Measurements from ENCODE around the gene HOXD9.

The HOXD9 gene

GRCh38 chr2:176125772-176126054 is 3.2 kb downstream of the HOXD9 start:
- Histone ChIP-seq H3K4me1 (no peaks in the 10 kb centered on the region), H3K36me3 (ENCODE audit: control insufficient read depth, insufficient read depth, low read length) (no peaks in the 10 kb centered on the region), H3K4me2 (ENCODE audit: low read length) (no peak overlapping the region), H2AFZ (no peak overlapping the region), H3K9ac (no peak overlapping the region), H3K79me2 (no peaks in the 10 kb centered on the region), H3K27me3 (ENCODE audit: control insufficient read depth, insufficient read depth, low read length) (peaks cover 22% of the 10 kb centered on the region), H3K27ac (no peak overlapping the region), H3K9me3 (ENCODE audit: control insufficient read depth, low read length) (no peaks in the 10 kb centered on the region), H3K4me3 (ENCODE audit: low read depth, low read length) (no peak overlapping the region)
- TF ChIP-seq, protein P1, sequence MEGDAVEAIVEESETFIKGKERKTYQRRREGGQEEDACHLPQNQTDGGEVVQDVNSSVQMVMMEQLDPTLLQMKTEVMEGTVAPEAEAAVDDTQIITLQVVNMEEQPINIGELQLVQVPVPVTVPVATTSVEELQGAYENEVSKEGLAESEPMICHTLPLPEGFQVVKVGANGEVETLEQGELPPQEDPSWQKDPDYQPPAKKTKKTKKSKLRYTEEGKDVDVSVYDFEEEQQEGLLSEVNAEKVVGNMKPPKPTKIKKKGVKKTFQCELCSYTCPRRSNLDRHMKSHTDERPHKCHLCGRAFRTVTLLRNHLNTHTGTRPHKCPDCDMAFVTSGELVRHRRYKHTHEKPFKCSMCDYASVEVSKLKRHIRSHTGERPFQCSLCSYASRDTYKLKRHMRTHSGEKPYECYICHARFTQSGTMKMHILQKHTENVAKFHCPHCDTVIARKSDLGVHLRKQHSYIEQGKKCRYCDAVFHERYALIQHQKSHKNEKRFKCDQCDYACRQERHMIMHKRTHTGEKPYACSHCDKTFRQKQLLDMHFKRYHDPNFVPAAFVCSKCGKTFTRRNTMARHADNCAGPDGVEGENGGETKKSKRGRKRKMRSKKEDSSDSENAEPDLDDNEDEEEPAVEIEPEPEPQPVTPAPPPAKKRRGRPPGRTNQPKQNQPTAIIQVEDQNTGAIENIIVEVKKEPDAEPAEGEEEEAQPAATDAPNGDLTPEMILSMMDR (IDR thresholded peaks at IDR 0.05): no peak

- Histone ChIP-seq H3K27me3 (ENCODE audit: control insufficient read depth, insufficient read depth, low read length) (peaks cover 24% of the 10 kb centered on the region), H3K27ac (no peak overlapping the region), H2AFZ (no peak overlapping the region), H3K4me2 (ENCODE audit: low read length) (no peak overlapping the region), H3K36me3 (ENCODE audit: control insufficient read depth, insufficient read depth, low read length) (no peaks in the 10 kb centered on the region), H3K79me2 (no peaks in the 10 kb centered on the region), H3K9ac (no peak overlapping the region), H3K4me3 (ENCODE audit: low read depth, low read length) (peak overlapping the region; percentile 8), H3K9me3 (ENCODE audit: control insufficient read depth, low read length) (peaks cover 4% of the 10 kb centered on the region), H3K4me1 (no peaks in the 10 kb centered on the region)
- TF ChIP-seq, protein P1 (IDR thresholded peaks at IDR 0.05): peak; percentile 89
Observed at GRCh38 chr2:176126929-176127773, 4.6 kb downstream of the HOXD9 start.

DNA sequence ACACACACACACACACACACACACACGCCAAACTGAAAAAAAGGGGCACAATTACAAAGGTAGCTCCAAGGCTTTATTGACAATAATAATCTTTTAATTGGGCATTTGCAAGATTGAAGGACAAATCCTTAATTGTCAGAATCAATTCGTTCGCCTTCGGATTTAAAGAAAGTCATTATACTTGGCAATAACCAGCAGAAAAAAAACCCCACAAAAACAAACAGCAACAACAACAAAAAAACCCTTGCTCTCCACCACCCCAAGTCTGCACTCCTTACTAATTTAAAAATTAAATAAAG is 5.2 kb downstream of the HOXD9 start:
- Histone ChIP-seq H3K27me3 (ENCODE audit: control insufficient read depth, insufficient read depth, low read length) (peaks cover 22% of the 10 kb centered on the region), H3K4me2 (ENCODE audit: low read length) (no peak overlapping the region), H2AFZ (no peak overlapping the region), H3K79me2 (no peaks in the 10 kb centered on the region), H3K9me3 (ENCODE audit: control insufficient read depth, low read length) (peaks cover 4% of the 10 kb centered on the region), H3K36me3 (ENCODE audit: control insufficient read depth, insufficient read depth, low read length) (no peaks in the 10 kb centered on the region), H3K4me3 (ENCODE audit: low read depth, low read length) (no peak overlapping the region), H3K9ac (no peak overlapping the region), H3K4me1 (no peaks in the 10 kb centered on the region), H3K27ac (no peak overlapping the region)
- TF ChIP-seq, protein P1 (IDR thresholded peaks at IDR 0.05): no peak

DNA sequence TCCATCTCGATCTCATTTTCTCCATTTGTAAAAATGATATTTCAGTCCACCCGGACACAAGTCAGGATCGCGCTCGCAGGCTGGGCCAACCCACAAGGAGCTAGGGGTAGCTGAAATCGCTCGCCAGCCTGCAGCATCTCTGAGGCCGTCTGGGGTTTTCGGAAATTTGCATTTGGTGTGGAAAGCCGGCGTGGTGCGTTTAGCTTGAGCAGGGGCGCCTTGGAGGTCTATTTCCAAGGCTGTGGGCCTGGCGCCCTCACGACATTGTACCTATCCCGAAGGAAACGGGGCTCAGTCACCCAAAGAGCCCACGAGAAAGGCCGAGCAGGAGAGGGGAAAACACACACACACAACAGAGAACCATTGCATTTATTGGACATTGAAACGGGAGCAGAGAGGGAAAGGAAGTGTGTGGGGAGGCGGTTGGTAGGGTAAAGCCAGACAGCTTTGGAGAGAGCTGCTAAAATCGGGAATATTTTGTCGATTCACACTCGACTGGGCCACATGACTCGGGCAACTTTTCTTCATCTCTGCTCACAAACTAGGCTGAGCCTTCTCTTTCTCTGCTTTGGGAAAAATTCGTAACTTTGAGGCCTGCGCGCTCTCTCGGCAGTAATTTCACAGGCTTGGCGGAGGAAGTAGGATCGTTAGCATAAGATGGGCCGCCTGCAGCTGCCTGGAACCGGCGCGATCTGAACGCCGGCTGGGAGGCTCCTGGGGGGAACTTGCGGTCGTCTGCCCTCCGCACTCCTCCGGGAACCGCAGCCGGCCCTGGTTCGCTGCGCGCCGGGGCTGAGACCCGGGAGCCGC is 5.9 kb downstream of the HOXD9 start:
- Histone ChIP-seq H3K4me1 (no peaks in the 10 kb centered on the region), H3K4me3 (ENCODE audit: low read depth, low read length) (peak overlapping the region; percentile 8), H3K27ac (no peak overlapping the region), H3K4me2 (ENCODE audit: low read length) (no peak overlapping the region), H3K9me3 (ENCODE audit: control insufficient read depth, low read length) (peaks cover 4% of the 10 kb centered on the region), H3K79me2 (no peaks in the 10 kb centered on the region), H3K9ac (no peak overlapping the region), H2AFZ (peak overlapping the region; percentile 39), H3K27me3 (ENCODE audit: control insufficient read depth, insufficient read depth, low read length) (peaks cover 20% of the 10 kb centered on the region), H3K36me3 (ENCODE audit: control insufficient read depth, insufficient read depth, low read length) (no peaks in the 10 kb centered on the region)
- TF ChIP-seq, protein P1 (IDR thresholded peaks at IDR 0.05): no peak
